Tibial nerve (tissue), 3 donors: Measurements from ENCODE around the gene PLXDC1.

ENCODE experiments used
- EP300 ChIP-seq, 2 donors: sonication (generic); formaldehyde crosslinking; IDR thresholded peaks; one replicate each; pipeline ENCODE4 v1.6.1; 2017; ENCODE audit warnings: antibody characterized with exemption in 2 of 2, mild to moderate bottlenecking in 1 of 2
- POLR2A ChIP-seq, 2 donors: fragments of 450-650 bp; IDR thresholded peaks; one replicate each; pipeline ENCODE4 v1.6.1; 2017; ENCODE audit warnings: antibody characterized with exemption in 2 of 2, mild to moderate bottlenecking in 2 of 2, moderate library complexity in 2 of 2

GRCh38 chr17:39045948-39046679 is 105.3 kb downstream of the PLXDC1 start:
- no peak for TF ChIP-seq EP300 (IDR thresholded peaks at IDR 0.05)
- TF ChIP-seq POLR2A (IDR thresholded peaks at IDR 0.05), result no peak
